GM19455 (cell line): ENCODE measurements around the gene VTCN1.

Source experiments
- ATAC-seq: cut with Tn5 transposase; IDR thresholded peaks from one replicate; pipeline ENCODE4 v1.9.1; 2021; ENCODE audit not compliant: unreplicated experiment

VTCN1 gene

GRCh38 chr1:117210386-117210785 is 341 bp downstream of the VTCN1 start:
- ATAC-seq = no peak

GRCh38 chr1:117209094-117209493 is 1.6 kb downstream of the VTCN1 start:
- no peak for ATAC-seq

- no peak for ATAC-seq
These were observed 2.1 kb downstream of the VTCN1 start for GRCh38 chr1:117208580-117208979.

GRCh38 chr1:117205368-117205767 is 5.4 kb downstream of the VTCN1 start:
- no peak for ATAC-seq

- ATAC-seq = no peak
These were observed 8.9 kb downstream of the VTCN1 start for GRCh38 chr1:117201808-117202207.

GRCh38 chr1:117198097-117198496 is 12.6 kb downstream of the VTCN1 start:
- ATAC-seq = no peak

DNA sequence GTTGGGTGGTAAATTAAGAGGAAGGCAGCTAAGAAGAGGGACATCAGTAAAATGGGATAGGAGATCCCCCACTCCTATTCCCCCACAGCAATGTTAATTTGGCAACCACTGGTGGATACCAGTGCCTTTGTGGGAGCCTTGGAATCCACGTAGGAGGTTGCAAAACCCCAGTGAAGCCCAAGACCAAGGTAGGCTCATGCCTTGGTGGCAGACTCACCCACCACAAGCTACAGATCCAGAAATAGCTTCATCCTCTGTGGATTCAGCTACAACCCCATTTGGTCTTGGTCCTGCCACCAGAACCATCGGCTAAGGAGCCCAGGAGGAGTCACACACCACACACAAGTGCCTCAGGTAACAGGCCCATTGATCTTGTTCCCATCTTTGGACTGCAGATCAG is 21.0 kb downstream of the VTCN1 start:
- no peak for ATAC-seq

DNA sequence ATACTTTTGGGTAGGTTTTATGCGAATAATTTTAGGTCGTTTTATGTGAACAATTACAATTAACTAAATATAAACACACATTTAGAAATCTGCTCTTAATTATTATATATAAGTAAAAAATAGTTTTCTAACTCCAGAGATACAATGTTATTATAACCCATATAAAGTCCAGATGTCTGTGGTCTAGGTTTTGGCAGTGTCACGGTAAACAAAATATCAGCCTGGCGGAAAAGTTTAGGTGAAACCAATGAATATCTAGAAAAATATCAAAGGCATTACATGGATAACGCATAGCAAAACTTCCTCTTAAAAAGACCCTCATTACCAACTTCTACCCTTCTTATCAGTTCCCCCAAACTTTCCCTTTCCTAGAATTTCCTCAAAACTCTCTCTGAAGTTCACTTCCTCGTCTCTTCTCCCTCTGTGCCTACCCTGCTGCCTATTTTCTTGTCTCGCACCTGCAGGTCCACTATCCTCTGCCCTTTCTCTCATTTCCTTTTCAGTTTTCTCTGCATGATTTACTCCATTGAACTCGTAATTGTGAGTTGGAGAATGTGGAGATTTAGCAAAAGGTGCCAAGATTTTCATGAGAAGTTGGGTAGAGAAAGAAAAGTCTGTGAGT is 21.8 kb downstream of the VTCN1 start:
- ATAC-seq = no peak

- no peak for ATAC-seq
These were observed 22.4 kb downstream of the VTCN1 start for GRCh38 chr1:117188170-117188815.

- ATAC-seq = no peak
These were observed 27.6 kb downstream of the VTCN1 start for GRCh38 chr1:117183112-117183511.

DNA sequence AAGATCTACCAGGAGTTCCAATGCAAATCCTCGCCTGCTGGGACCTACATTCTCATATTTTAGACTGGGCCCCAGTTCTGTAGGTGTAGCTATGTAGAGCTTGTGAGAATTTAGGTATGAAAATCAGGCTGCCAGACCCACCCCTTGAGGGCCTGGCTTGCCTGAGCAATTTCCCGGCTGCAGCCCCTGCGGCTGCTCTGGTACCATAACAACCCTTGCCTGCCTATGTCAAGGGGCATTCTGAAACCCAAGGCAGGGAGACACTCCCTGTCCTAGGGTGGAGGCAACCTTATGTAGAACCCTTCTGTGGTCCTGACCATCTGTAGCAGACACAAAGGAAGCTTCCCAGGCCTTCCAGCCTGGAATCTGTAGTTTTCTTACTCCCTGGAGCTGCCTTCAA is 28.4 kb downstream of the VTCN1 start:
- no peak for ATAC-seq

- ATAC-seq = no peak
These were observed 29.1 kb downstream of the VTCN1 start for GRCh38 chr1:117181630-117182041.

- ATAC-seq = no peak
These were observed 30.4 kb downstream of the VTCN1 start for GRCh38 chr1:117180147-117180967.

- ATAC-seq = no peak
These were observed 31.3 kb downstream of the VTCN1 start for GRCh38 chr1:117179471-117179870.

- no peak for ATAC-seq
These were observed 32.0 kb downstream of the VTCN1 start for GRCh38 chr1:117178756-117179155.

- ATAC-seq = no peak
These were observed 33.4 kb downstream of the VTCN1 start for GRCh38 chr1:117177376-117177775.

- ATAC-seq = no peak
These were observed 34.1 kb downstream of the VTCN1 start for GRCh38 chr1:117176579-117176978.

- ATAC-seq = no peak
These were observed 35.9 kb downstream of the VTCN1 start for GRCh38 chr1:117174851-117175250.

DNA sequence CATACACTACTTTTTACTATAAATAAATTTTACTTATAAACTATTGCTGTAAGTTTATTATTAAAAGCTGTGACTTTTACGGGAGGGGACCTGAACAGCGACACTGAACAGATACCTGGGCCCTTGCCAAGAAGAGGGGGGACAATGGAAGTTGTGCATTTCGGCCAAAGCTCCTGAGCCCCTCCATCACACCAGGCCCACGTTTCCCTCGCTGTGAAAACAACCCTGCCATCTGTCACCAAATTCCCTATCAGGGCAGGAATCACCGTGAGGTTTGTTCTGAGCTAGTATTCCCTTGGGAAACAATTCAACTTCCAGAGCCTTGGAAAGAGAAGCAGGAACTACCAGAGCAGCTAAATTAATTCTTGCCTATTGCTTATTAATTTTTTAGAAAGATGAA is 37.0 kb downstream of the VTCN1 start:
- no peak for ATAC-seq

GRCh38 chr1:117173006-117173405 is 37.7 kb downstream of the VTCN1 start:
- no peak for ATAC-seq

GRCh38 chr1:117171900-117172511 is 38.7 kb downstream of the VTCN1 start:
- ATAC-seq = no peak
